SK-N-SH treated with all-trans-retinoic acid at 6 μM for 48 hours (cell line): ENCODE measurements around the gene PCDHGA10.

Experiments used
- RARB ChIP-seq: fragments of 250-450 bp; sonication (Bioruptor Pico); IDR thresholded peaks from 2 replicates; pipeline ENCODE4 v1.8.0; 2021; ENCODE audit warnings: mild to moderate bottlenecking, moderate library complexity
- ZNF565 ChIP-seq: fragments of 450-650 bp; formaldehyde crosslinking; conservative IDR thresholded peaks from 2 replicates; pipeline ENCODE4 v1.5.0; 2020; ENCODE audit warnings: low read depth, mild to moderate bottlenecking, moderate library complexity
- ZNF8 ChIP-seq: fragments of 450-650 bp; formaldehyde crosslinking; IDR thresholded peaks from 2 replicates; pipeline ENCODE4 v1.5.0; 2020; ENCODE audit warnings: mild to moderate bottlenecking, moderate library complexity
- TF ChIP-seq, protein P1 (sequence below): fragments of 250-450 bp; sonication (Bioruptor Pico); IDR thresholded peaks from 2 replicates; pipeline ENCODE4 v1.8.0; 2020; ENCODE audit warnings: mild to moderate bottlenecking, moderate library complexity, borderline replicate concordance

DNA sequence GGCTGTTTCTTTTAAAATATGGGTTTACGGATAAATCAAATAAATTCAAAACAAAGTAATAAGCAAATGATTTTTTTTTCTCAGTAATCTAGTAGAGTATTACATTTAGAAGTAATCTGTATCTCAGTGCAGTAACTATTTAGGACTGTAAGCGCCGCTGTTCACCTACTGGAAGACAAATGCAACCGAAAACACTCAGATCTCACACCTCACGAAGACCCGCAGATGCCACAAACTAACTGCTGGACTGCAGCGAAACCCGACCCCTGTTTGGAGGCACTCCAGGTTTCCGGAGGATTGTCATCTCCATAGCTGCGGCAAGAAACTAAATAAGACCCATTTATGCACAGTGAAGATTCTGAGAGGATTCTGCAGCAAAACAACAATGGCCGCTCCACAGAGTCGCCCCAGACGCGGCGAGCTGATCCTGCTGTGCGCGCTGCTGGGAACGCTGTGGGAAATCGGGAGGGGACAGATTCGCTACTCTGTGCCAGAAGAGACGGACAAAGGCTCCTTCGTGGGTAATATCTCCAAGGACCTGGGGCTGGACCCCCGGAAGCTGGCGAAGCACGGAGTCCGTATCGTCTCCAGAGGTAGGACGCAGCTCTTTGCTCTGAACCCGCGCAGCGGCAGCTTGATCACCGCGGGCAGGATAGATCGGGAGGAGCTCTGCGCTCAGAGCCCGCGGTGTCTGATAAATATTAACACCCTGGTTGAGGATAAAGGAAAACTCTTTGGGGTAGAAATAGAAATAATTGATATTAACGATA is 20.2 kb upstream of the PCDHGA10 start, which contains the start of gene PCDHGA8:
- TF ChIP-seq, protein P1, sequence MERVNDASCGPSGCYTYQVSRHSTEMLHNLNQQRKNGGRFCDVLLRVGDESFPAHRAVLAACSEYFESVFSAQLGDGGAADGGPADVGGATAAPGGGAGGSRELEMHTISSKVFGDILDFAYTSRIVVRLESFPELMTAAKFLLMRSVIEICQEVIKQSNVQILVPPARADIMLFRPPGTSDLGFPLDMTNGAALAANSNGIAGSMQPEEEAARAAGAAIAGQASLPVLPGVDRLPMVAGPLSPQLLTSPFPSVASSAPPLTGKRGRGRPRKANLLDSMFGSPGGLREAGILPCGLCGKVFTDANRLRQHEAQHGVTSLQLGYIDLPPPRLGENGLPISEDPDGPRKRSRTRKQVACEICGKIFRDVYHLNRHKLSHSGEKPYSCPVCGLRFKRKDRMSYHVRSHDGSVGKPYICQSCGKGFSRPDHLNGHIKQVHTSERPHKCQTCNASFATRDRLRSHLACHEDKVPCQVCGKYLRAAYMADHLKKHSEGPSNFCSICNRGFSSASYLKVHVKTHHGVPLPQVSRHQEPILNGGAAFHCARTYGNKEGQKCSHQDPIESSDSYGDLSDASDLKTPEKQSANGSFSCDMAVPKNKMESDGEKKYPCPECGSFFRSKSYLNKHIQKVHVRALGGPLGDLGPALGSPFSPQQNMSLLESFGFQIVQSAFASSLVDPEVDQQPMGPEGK (CRISPR knock-in tag): no peak
- no peak for TF ChIP-seq RARB (CRISPR knock-in tag)
- no peak for TF ChIP-seq ZNF565 (CRISPR knock-in tag)
- no peak for TF ChIP-seq ZNF8 (CRISPR knock-in tag)
